DMS 273 treated with DMSO at 0.1 percent for 48 hours (cell line): Measurements from ENCODE around the gene CYGB.

ENCODE experiments used
- DNase-seq: peaks from one replicate; lab custom pipeline; 2025; lab: John Stamatoyannopoulos, UW

CYGB gene

GRCh38 chr17:76537578-76538280, at the start of gene CYGB:
Gene CYGB (minus strand): TSS chr17:76537709. CDS start chr17:76537542, 167 bp downstream.
- no peak for DNase-seq

- DNase-seq, result no peak
Measured at GRCh38 chr17:76586741-76587487, 49.4 kb upstream of the CYGB start.

- DNase-seq, result no peak
Measured at GRCh38 chr17:76585649-76586593, 48.4 kb upstream of the CYGB start, which contains the start of gene ST6GALNAC2. Gene ST6GALNAC2 (minus strand): TSS chr17:76585860. CDS start chr17:76585808, 52 bp downstream.

- DNase-seq, result no peak
Measured at GRCh38 chr17:76585033-76585648, 47.6 kb upstream of the CYGB start.

GRCh38 chr17:76584427-76585032, 47.0 kb upstream of the CYGB start:
- no peak for DNase-seq

- no peak for DNase-seq
Measured at GRCh38 chr17:76582660-76583059, 45.2 kb upstream of the CYGB start.

GRCh38 chr17:76581515-76581914, 44.0 kb upstream of the CYGB start:
- DNase-seq, result no peak

- no peak for DNase-seq
Measured at GRCh38 chr17:76579281-76579680, 41.8 kb upstream of the CYGB start.

GRCh38 chr17:76578376-76578775, 40.9 kb upstream of the CYGB start:
- no peak for DNase-seq

- DNase-seq, result no peak
Measured at GRCh38 chr17:76577876-76578275, 40.4 kb upstream of the CYGB start.

GRCh38 chr17:76576189-76576588, 38.7 kb upstream of the CYGB start:
- no peak for DNase-seq

- no peak for DNase-seq
Measured at GRCh38 chr17:76575570-76575969, 38.1 kb upstream of the CYGB start.

GRCh38 chr17:76574166-76574565, 36.7 kb upstream of the CYGB start:
- no peak for DNase-seq

GRCh38 chr17:76573096-76573495, 35.6 kb upstream of the CYGB start:
- DNase-seq, result no peak

GRCh38 chr17:76572201-76572910, 34.8 kb upstream of the CYGB start:
- DNase-seq, result no peak

GRCh38 chr17:76570877-76571471, 33.5 kb upstream of the CYGB start:
- DNase-seq, result no peak

- DNase-seq, result no peak
Measured at GRCh38 chr17:76570457-76570856, 32.9 kb upstream of the CYGB start.

GRCh38 chr17:76569607-76570279, 32.2 kb upstream of the CYGB start:
- DNase-seq, result no peak

- DNase-seq, result no peak
Measured at GRCh38 chr17:76568811-76569221, 31.3 kb upstream of the CYGB start.
